GM19035 (cell line): ENCODE results near the gene BCAS4.
A peak's percentile ranks its signal among the peaks of the same experiment; 100 is the strongest.

Experiments used
- ATAC-seq: cut with Tn5 transposase; IDR thresholded peaks from one replicate; pipeline ENCODE4 v1.9.1; 2021; ENCODE audit not compliant: unreplicated experiment

Gene BCAS4

DNA sequence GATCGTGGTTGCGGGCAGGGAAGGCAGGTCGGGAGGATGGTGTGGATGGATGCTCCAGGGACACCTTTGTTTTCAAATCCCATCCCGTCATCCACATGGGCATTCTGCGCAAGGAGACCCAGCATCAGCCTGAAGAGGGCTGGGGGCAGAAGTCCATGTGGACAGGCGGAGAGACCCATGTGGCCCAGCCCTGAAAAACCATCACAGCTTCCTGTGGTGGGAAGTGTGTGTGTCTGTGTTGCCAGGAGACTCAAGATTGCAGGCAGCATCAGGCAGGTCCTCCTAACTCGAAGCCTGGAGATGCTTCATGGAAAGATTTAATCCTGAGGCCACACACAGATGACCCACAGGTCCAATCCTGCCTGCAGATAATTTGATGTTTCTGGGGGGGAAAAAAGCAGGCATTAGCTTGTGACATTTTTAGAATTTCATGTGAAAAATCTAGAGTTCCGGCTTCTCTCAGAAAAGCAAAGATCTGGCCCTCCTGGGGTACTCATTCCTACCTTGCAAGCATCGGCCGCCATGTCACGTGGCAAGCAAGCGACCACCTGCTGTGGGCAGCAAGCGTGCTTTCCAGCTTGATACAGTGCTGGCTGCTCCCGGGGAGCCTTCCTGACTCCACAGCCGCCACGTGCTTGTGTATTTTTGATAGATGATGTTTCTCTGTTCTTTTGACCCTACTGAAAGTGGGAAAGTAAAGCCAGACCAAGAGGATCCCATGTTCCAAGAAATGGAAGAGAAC is 25.8 kb downstream of the BCAS4 start:
- ATAC-seq: no peak

DNA sequence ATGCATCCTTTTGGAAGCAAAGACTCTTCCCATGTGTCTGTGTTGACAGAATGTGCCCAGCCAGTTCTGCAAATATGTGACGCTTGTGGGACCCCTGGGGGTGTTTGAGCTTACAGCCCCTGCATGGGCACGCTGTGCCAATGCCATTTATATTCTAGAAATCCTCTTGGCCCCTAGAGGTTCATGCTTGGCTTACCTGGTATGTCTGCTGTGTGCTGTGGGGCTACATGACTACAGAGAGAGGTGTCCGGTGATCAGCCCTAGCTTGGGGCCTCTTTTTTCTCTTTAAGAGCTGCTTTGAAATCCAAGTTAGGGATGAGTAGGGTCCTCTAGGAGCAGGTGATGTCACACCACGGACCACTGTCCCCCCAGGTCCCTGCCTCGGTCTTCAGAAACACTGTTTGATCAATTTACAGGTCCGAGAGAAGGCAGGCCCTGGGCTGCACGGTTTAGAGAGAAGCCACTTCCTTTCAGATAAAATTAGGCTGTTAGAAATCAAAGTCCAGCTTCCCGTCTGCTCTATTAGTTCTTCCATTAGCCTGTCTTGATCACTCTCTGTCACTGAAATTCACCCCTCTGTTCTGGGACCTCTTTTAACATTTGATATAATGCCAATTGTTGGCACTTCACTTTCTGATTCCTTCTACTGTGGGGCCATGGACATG is 26.5 kb downstream of the BCAS4 start:
- no peak for ATAC-seq

DNA sequence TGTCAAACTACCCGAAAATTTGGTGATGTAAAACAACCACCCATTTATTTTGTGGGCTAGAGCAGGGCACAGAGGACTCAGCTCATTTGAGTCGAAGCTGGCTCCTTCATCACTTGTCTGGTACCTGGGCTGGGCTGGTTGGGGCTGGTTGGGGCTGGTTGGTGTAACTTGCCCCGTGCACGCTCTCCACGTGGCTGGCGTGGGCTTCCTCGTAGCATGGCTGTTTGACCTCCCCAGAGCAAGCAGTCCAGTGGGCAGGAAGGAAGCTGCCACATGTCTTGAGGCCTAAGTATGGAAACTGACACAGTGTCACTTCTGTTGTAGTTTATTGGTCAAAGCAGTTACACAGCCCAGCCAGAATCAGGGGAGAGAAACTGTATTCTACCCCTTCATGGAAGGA is 27.1 kb downstream of the BCAS4 start:
- peak; percentile 26 for ATAC-seq

DNA sequence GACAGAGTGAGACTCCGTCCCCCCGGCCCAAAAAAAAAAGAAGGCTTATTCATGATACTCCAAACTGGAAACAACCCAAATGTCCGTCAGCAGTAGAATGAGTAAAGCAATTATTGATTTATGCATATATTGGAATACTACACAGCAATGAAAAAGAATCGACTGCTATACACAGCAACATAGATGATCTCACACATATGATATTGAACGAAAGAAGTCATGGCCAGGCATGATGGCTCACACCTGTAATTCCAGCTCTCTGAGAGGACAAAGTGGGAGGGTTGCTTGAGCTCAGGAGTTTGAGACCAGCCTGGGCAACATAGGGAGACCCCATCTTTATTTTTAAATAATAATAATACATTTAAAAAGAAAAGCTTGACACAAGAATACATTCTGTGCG is 28.5 kb downstream of the BCAS4 start:
- ATAC-seq: no peak

DNA sequence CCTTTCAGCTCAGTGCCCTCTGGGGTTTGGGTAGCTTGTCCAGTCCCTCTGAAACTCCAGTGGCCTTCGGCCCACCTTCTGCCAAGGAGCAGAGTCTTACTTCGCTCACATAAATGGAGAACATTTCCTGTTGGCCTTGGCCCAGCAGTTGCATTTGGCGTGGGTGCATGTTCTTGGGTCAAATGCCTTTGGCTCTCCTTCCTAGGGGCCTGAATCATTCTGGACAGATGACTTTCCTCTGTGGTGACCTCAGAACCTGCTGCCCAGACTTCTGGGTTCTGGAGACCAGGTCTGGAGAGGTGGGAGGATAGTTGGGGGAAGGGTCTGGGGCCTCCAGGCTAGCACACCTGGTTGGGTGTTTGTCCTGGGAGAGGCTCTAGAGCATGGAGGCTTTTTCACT is 29.3 kb downstream of the BCAS4 start:
- ATAC-seq: no peak

DNA sequence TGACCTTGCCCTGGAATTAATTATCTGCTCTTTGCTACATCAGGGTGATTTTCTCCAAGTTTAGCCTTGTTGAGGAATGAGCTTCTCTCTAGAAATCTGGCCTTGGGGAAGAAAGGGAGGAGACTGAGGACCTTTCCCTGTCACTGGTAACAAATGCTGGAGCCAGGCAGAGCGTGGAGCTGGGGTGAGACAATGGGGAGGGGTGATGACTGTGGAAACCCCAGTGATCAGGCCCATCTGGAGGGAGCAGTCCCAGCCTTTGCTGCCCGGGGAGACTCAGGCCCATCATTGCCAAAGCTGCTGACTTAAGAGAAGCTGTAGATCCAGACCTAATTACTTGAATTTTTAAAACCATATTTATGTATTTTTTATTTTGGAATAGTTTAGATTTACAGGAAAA is 31.3 kb downstream of the BCAS4 start:
- ATAC-seq: no peak

DNA sequence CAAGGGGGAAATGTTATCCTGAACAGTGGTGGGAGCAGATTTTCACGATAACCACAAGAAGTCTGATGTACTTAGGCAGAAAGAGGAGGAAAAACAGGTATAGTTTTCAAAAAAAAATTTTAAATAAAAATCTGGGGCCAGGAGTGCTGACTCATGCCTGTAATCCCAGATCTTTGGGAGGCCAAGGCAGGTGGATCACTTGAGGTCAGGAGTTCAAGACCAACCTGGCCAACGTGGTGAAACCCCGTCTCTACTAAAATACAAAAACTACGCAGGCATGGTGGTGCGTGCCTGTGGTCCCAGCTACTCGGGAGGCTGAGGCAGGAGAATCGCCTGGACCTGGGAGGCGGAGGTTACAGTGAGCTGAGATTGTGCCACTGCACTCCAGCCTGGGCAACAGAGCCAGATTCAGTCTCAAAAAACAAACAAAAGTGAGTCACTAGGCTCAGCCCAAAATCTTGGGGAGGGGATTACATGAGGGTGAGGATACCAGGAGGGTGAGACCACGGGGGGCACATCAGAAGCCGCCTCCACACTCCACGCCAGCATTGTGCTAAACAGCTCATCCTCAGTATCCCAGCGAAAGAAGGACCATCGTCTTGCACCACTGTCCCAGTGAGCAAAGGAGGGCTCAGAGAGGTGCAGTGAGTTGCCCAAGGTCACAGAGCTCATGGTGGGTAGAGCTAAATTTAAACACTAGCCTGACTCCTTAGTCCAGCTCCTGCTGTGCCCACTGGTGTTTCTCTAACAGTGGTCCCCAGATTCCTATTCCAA is 33.7 kb downstream of the BCAS4 start:
- ATAC-seq: no peak

DNA sequence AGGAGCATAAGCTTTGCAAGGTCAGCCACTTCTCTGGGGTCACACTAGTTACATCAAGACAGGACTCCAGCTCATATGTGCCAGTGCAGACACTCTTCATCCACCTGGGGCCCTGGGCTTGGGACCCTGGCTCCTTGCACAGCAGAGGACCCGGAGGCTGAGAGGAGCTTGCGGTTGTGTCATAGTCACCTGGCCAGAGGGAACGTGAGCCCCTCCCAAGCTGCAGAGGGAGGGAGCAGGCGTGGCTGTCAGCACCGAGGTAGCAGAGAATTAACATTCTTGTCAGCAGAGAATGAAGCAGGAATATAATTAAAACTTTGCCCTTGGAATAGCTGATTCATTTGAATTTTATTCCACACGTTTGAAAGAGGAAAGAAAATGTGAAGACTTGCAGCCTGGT is 36.8 kb downstream of the BCAS4 start:
- no peak for ATAC-seq

DNA sequence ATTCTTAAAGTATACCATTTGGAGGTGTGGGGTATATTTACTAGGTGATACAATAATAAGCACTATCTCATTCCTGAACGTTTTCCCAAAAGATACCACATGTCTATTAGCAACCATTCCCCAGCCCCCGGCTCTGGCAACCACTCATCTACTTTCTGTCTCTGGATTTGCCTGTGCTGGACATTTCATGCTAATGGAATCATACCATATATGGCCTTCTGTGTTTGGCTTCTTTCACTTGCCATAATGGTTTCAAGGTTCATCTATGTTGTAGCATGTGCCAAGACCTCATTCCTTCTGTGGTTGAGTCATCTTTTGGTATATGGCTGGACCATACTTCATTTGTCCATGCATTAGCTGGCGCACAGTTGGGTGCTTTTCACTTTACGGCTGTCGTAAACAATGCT is 39.7 kb downstream of the BCAS4 start:
- ATAC-seq: no peak

DNA sequence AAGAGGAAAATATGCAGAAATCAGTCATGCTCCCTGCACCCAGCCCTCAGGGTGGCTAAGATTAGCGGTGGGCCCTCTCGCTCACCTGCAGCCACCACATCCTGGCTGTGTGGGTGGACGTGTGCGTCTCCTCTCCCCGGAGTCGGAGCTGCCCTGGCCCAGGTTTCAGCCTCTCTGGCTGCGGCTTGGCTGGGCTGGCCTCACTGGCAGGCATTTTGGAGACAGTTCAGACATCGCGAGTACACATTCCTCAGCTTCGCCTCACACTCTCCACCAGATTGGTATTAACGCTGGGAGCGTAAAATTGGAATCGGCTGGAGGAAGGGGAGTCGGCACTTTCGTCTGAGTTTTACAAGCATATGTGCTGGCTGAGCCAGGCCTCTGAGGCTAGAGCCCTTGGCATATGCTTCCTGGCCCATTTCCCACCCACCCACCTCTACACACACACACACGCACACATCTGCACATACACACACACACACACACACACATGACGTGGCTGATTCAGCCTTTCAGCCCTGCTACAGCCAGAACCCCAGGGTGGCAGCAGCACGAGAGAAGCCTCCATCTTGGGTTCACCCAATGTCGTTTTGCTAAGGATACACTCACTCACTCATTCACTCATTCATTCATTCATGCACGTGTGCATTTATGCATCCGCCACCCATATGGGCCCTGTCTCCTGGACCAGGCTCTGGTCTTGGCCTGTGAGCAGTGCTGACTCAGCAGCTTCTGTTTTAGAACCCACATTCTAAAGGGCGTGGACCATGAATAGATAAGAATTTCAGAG is 42.9 kb downstream of the BCAS4 start:
- ATAC-seq: peak; percentile 64

DNA sequence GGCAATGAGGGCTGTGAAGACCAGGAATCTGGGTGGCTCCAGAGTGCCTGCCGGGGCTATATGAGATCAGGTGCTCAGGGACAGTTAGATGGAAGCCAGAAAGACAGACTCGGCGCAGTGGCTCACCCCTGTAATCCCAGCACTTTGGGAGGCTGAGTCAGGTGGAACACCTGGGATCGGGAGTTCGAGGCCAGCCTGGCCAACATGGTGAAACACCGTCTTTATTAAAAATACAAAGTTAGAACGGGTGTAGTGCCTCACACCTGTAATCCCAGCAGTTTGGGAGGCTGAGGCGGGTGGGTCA is 43.4 kb downstream of the BCAS4 start:
- ATAC-seq: no peak

DNA sequence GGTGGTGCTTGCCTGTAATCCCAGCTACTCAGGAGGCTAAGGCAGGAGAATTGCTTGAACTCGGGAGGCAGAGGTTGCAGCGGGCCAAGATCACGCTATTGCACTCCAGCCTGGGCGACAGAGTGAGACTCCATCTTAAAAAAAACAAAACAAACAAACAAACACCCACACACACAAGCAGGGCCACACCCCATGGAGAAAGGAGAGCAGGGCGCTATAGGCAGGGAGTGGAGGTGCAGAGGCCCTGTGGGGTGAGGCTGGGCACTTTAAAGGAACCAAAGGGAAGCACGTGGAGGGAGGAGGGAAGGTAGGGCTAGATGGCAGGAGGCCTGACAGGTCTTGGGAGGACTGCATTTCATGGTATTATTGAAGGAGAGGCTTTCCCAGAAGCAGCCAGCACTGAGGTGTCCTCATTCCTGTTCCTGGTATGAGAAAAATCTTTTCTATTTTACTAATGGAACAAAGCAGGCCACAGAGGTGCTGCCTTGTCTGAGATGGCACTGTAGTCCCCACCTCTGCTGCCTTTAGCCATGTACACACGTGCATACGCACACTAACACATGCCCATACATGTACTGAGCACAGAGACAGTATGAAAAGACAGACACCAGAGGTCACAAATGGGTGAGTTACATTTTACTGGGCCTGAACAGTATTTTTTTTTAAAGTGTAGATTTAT is 44.0 kb downstream of the BCAS4 start:
- no peak for ATAC-seq

DNA sequence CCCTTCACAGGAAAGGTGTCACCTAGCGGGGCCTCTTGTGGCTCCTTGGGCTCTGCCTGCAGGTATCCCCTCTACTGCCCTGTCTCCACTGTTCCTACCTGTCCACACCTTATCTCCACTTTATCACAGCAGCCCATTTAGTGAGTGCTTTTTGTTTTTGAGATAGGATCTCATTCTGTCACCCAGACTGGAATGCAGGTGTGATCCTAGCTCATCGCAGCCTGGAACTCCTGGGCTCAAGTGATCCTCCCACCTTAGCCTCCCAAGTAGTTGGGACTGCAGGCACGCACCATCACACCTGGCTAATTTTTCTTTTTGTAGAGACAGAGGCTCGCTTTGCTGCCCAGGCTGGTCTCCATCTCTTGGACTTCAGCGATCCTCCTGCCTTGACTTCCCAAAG is 48.0 kb downstream of the BCAS4 start:
- no peak for ATAC-seq

DNA sequence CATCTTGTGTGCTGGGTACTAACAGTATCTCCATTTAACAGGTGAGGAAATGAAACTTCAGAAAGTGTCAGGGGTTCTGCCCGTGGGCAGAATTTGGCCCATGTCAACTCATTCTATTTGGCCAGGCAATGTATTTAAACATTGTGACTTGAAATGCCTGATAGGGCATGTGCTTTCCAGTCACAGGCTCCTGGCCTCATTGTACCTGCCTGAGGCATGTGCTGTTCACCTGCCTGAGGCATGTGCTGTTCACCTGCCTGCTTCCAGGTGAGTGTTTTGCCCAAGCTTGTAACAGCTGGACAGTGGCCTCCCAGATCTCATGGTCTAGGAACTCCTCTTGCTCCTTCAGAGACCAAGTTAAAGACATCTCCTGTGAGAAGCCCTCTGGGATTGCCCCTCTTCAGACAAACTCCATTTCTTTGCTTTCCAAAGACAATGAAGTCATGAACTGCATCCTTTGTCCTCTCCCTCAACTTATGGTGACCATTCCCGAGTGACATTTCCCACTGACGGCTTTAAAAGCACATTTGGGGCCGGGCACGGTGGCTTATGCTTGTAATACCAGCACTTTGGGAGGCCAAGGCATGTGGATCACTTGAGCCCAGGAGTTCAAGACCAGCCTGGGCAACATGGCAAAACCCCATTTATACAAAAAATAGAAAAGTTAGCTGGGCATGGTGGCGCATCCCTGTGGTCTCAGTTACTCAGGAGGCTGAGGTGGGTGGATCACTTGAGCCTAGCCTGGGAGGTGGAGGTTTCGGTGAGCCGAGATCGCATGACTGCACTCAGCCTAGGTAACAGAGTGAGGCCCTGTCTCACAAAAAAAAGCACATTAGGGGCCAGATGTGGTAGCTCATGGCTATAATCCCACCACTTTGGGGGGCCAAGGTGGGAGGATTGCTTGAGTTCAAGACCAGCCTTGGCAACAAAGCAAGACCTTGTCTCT is 48.7 kb downstream of the BCAS4 start:
- ATAC-seq: no peak

DNA sequence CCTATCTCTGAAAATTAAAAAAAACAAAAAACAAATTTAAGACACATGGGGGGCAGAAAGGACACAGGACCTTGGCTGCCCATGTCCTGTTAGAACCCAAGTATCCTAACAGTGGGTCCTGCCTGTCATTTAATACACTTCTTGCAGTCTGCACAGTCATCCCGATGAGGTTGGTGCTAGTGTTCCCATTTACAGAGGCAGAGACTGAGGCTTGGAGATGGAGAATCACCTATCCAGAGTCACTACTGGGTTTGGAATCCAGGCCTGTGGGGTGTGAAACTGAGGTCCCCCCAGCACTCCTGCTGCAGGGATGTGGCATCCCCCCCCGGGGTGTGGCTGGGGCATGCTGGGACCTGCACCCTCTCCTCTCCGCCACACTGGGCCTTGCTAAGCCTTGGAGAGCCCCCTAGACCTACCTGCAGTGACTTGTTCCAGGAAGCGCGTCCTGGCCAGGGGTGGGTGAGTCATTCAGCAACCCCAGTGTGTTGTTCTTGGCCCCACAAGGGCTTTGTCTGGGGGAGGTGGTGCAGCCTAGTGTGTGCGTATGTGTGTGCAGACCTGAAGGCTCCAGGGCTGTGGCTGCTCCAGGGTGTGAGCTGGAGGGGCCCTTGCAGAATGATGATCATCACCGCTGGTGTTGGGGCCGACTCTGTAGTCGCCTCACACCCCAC is 49.7 kb downstream of the BCAS4 start:
- ATAC-seq: peak; percentile 93

DNA sequence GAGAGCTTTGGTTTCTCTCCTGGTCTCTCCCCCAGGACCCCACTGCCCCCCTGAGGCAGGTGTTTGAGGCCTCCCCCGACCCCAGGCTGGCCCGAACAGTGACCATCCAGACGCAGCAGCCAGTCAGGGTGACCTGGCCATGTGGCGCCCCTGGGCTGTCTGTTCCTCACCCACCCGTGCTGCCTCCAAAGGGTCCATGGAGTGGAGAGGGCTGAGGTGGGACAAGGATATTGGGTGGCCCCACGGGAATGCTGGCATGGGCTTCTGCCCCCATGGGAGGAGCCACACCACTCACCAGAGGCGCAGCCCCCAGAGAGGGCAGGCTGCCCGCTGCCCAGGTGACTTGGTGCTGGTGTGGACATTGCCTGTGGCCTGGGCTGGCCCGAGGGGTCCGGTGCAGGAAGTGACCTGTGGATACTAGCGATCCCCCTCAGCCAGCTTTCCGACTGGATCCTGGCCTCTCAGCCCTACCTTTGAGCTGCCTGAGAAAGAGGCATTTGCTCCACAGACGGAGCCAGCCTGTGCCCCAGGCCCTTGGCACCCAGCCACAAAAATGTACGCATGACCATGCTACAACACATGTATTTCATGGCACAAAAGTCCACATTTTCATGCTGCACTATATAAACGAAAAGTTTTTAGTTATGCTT is 50.8 kb downstream of the BCAS4 start:
- no peak for ATAC-seq

DNA sequence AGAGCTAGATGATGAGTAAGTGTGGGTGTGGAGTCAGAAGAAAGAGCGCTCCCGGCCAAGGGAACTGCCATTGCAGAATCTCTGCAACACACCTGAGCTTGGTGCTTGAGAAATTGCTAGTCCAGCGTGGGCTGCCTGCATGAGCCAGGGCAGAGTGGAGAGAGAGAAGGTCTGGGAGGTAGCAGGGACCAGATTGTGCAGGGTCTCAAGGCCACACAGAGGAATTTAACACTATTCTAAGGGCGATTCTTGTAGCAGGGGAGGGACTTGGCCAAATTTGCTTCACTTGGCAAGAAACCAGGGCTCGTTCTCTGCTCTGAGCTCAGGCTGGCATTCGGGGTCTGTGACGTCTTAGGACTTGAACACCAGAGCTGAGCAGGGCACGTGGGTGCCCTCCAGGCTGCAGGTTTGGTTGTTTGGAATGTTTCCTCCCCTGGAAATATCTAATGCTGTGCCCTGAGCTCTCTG is 53.5 kb downstream of the BCAS4 start:
- ATAC-seq: no peak

DNA sequence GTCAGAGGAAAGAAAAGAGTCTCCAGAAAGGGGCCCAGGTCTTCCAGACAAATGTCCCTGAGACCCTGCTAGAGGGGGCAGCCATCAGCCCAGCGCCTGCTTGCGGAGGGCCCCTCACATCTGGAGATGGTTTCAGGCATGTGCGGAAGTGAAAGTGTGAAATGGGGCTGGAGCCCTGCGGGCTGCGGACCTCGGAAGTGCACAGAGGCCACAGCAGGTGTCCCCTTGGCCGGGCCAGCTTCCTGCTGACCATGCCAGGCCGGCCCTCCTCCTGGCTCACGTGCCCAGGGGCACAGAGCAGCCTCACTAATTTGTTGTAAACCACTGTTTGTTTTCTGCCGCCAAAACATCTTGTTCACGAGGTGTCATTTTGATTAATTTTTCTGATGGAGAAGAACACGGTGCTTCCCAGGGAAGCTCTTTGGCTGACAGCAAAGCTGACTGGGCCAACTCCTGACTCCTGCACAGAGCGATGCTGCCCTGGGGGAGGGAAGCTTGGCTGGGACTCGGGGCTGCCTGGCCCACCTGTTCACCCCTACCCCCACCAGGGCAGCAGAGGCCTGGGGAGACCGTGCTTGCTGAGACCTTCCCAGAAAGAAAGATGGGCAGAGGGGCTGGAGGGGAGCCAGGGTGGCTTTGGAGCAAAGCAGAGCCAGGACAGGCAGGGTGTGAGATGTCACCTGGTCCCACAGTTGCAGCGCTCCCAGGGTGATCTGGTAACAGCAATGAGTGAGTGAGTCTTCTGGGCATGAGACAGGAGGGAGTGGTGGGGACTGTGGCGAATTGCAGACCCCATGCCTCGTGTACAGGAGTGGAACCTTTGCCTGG is 54.2 kb downstream of the BCAS4 start:
- no peak for ATAC-seq
